ENCODE results near the gene ACTN4.
"Not testable (repeated sequence)": the region's sequence is repeated elsewhere in the genome, so short reads cannot be mapped to it uniquely, and the experiment has no call there.

Gene ACTN4

DNA sequence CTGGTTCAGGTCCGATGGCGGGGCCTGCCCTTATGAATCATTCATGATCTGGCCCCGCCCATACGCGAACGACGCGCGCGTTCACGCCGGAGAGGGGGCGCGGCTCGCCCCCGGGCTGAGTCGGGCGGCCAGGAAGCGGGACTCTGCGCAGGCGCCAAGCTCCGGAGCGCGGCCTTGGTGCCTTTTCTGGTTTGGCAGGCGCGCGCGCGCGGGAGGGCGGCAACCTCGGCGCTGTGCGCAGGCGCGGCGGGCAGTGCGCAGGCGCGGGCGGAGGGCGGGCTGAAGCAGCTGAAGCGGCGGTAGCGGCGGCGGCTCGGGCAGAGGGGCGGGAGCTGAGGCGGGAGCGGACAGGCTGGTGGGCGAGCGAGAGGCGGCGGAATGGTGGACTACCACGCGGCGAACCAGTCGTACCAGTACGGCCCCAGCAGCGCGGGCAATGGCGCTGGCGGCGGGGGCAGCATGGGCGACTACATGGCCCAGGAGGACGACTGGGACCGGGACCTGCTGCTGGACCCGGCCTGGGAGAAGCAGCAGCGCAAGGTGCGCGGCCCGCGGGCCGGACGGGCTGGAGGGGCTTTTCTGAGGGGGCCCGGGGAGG, at the start of gene ACTN4:
Gene ACTN4, plus strand, starts transcription at position 282 of the 598 bp plus-strand sequence. Its CDS starts 97 bp downstream, at position 379.
- DNase-seq (ENCODE audit: low spot score) = peak; percentile 99
- TF ChIP-seq, protein P1, sequence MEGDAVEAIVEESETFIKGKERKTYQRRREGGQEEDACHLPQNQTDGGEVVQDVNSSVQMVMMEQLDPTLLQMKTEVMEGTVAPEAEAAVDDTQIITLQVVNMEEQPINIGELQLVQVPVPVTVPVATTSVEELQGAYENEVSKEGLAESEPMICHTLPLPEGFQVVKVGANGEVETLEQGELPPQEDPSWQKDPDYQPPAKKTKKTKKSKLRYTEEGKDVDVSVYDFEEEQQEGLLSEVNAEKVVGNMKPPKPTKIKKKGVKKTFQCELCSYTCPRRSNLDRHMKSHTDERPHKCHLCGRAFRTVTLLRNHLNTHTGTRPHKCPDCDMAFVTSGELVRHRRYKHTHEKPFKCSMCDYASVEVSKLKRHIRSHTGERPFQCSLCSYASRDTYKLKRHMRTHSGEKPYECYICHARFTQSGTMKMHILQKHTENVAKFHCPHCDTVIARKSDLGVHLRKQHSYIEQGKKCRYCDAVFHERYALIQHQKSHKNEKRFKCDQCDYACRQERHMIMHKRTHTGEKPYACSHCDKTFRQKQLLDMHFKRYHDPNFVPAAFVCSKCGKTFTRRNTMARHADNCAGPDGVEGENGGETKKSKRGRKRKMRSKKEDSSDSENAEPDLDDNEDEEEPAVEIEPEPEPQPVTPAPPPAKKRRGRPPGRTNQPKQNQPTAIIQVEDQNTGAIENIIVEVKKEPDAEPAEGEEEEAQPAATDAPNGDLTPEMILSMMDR (IDR thresholded peaks at IDR 0.05; ENCODE audit: borderline replicate concordance, control extremely low read depth, extremely low read depth, insufficient read depth, missing control alignments) = no peak
- in situ Hi-C loops (cut with MboI; ENCODE audit: low sequenced_read_pairs, unreplicated experiment) = loop anchor here (25.0 kb wide), 1 partner anchor 235 kb away; the partner anchor contains the start of gene FAM98C

DNA sequence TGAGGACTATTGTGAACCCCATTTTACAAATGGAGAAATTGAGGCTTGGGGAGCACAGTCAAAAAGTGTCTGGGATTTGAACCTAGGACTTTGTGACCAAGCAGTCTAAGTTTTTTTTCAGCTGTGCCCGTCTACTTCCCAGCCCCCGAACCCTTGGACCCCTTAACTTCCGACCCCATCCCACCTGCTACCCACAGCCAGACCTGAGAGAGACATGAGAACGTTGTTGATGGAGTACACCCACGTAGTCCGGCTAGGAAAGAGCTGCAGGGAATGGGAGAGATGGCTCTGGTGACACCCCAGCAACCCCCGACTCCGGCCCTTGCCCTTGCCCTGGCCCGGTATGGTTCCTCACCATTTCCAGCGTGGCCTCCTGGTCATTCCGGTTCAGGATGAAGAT, 47.7 kb upstream of the ACTN4 start:
- TF ChIP-seq, protein P1 (IDR thresholded peaks at IDR 0.05; ENCODE audit: borderline replicate concordance, control extremely low read depth, extremely low read depth, insufficient read depth, missing control alignments) = no peak
- no peak for DNase-seq (ENCODE audit: low spot score)
- in situ Hi-C loops (cut with MboI; ENCODE audit: low sequenced_read_pairs, unreplicated experiment) = no loop called here

- DNase-seq (ENCODE audit: low spot score); in situ Hi-C loops (cut with MboI; ENCODE audit: low sequenced_read_pairs, unreplicated experiment): not testable (repeated sequence)
These were observed 44.6 kb upstream of the ACTN4 start for GRCh38 chr19:38602856-38603255.

DNA sequence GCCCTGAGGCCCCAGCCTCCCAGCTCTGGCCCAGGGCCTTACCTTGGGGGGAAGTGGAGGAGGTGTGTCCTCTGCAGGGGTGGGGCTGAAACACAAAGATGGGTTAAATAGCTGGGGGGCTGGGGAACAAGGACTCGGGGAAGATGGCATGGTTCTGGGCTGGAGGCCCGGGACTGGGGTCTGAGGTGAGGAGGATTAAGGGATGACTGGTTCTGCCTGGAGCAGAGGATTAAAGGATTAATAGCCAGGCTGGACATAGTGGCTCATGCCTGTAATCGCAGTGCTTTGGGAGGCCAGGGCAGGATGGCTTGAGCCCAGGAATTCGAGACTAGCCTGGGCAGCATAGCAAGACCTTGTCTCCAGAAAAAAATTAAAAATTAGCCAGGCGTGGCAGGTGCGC, 41.3 kb upstream of the ACTN4 start:
- in situ Hi-C loops (cut with MboI; ENCODE audit: low sequenced_read_pairs, unreplicated experiment) = no loop called here
- DNase-seq (ENCODE audit: low spot score) = no peak

DNA sequence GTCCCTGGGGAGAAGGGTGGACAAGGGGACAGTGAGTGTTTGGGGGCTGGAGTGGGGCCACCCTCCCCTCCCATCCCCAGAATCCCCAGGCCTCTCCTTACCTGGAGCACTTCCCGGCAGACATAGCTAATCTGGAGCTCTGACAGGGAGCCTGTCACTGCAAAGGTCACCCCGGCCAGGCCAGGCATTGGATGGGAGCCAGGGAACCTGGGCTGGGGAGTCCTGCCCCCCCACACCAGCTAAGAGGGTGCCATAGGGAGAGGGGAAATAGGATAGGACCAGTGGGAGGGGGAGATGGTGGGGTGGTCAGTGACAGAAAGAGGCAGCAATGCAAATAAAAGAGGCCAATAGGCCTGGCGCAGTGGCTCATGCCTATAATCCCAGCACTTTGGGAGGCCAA, 33.2 kb upstream of the ACTN4 start:
- TF ChIP-seq, protein P1 (IDR thresholded peaks at IDR 0.05; ENCODE audit: borderline replicate concordance, control extremely low read depth, extremely low read depth, insufficient read depth, missing control alignments) = no peak
- in situ Hi-C loops (cut with MboI; ENCODE audit: low sequenced_read_pairs, unreplicated experiment) = no loop called here
- no peak for DNase-seq (ENCODE audit: low spot score)

More for the DNA sequence above, 41.3 kb upstream of the ACTN4 start:
- TF ChIP-seq, protein P1 (IDR thresholded peaks at IDR 0.05; ENCODE audit: borderline replicate concordance, control extremely low read depth, extremely low read depth, insufficient read depth, missing control alignments) = no peak

DNA sequence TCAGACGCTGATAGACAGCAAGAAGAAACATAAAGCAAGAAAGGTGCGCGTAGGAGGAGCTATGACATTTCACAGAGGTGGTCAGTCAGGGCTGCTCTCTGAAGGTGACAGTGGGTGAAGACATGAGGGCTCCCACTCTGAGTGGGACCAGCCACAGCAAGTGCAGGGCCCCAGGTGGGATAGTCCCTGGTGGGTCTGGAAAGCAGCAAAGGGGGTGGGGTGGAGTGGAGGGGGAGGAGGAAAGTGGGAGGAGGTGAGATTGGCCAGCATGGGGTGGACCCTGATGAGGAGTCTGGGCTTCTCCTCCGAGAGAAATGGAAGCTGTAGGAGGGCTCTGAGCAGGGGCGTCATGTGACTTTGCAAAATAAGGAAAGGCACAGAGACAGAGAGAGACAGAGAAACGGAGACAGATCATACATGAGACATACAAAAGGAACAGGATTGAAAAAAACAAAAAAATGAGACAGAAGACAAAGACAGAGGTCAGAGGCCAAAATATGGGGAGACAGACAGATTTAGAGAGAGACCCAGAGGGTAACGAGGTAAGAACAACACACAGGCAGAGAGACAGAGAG, 32.4 kb upstream of the ACTN4 start:
- in situ Hi-C loops (cut with MboI; ENCODE audit: low sequenced_read_pairs, unreplicated experiment) = no loop called here
- TF ChIP-seq, protein P1 (IDR thresholded peaks at IDR 0.05; ENCODE audit: borderline replicate concordance, control extremely low read depth, extremely low read depth, insufficient read depth, missing control alignments) = no peak
- no peak for DNase-seq (ENCODE audit: low spot score)

DNA sequence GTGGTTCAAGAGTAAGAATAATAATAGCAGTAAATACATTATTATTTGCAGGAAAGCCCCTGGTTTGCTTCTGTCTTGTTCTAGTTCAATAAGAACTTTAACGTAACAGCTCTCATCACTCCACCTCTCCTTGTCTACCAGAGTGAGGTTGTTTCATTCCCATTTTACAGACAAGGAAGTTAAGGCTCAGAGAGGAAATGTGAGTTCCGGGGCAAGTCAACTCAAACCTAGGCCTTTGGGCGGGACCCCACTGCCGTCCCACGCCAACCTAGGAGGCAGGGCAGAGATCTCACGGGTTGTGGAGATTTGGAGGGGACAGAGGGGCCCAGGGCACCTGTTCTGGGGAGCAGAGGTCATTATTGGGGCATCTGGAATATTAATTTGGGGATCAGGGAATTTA, 31.2 kb upstream of the ACTN4 start:
- DNase-seq (ENCODE audit: low spot score) = no peak
- TF ChIP-seq, protein P1 (IDR thresholded peaks at IDR 0.05; ENCODE audit: borderline replicate concordance, control extremely low read depth, extremely low read depth, insufficient read depth, missing control alignments) = no peak
- in situ Hi-C loops (cut with MboI; ENCODE audit: low sequenced_read_pairs, unreplicated experiment) = no loop called here

Data from GM13976 (cell line).